Measurements from ENCODE around the gene PRDX5.

Gene PRDX5

DNA sequence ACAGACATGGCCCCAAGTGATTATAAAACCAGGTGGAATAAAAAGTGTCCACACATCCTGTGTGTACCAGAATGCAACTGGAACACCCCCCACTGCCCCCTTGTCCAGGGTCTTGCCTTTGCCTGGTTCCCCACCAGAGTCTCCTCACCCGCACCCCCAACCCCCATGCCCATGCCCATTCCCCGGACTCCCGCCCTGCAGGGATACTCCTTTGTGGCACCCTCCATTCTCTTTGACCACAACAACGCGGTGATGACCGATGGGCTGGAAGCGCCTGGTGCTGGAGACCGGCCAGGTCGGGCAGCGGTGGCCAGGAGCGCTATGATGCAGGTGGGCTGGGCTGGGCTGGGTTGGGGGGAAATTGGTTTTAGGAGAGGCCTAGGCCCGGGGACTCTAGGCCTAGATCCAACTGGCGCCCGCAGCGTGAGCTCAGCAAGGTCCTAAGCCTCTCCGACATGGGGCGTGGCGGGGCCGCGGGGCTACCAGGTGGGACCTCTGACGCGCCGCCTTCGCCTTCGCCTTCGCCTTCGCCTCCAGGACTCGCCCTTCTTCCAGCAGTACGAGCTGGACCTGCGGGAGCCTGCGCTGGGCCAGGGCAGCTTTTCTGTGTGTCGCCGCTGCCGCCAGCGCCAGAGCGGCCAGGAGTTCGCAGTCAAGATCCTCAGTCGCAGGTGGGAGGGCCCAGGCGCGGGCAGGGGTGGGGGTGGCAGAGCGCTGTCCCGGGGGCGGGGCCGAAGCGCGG, 50.2 kb downstream of the PRDX5 start:
- DNase-seq, result no peak

- DNase-seq, result no peak
Measured at GRCh38 chr11:64368673-64369074, 50.8 kb downstream of the PRDX5 start.

GRCh38 chr11:64369440-64370421, 51.8 kb downstream of the PRDX5 start:
- no peak for DNase-seq

GRCh38 chr11:64371201-64371600, 53.3 kb downstream of the PRDX5 start:
- DNase-seq, result no peak

All from effector CD8-positive, alpha-beta T cell (primary cell).